A549 treated with GW870086 at 1 μM for 4 hours (cell line): Measurements from ENCODE around the gene C6orf15. TPM values are rescaled to one million over a fixed set of nuclear protein-coding genes. Genes with fewer than 3 reads are reported as not detected.

ENCODE experiments used
- total RNA-seq: library from RNA; stranded (reverse); fragments of 200-300 nt; extraction: Qiagen RNA extraction; gene quantifications from 5 replicates; pipeline ENCODE4 v1.2.3, GENCODE V29; 2022; ENCODE audit warnings: low read depth

Gene C6orf15
- not detected in 5 replicates for total RNA-seq

DNA sequence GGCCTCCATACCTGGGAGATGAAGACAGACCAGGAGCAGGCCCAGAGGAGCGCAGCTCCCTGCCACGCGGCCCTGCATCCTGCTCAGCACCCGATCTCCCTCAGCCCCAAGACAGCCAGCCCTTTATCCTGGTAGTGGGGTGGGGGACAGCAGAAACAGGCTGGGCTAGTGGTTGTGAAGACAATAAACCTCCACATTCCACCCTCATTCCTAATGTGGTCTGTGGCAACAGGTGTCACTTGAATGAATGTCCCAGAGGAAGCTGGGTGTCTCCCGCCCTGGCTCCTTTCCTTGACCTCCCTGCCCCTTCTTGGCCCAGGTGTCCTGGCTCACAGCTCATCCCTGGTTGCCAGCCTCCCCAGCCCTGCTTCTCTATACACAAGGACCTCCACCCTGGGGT, at the start of gene C6orf15:
Gene C6orf15 (minus strand): TSS at position 98 of the 400 bp plus-strand sequence. CDS start 20 bp downstream, at position 78.

GRCh38 chr6:31158140-31158862, 45.9 kb upstream of the C6orf15 start, which contains the start of gene TCF19:
TSS of gene TCF19 (plus strand) at chr6:31158589. CDS start at chr6:31159470, 881 bp downstream.

GRCh38 chr6:31157513-31158139, 45.3 kb upstream of the C6orf15 start, which contains the start of gene CCHCR1:
TSS of gene CCHCR1 (minus strand) at chr6:31157802. CDS start at chr6:31157600, 202 bp downstream.

GRCh38 chr6:31138982-31139381, 26.6 kb upstream of the C6orf15 start, which contains the start of gene PSORS1C2:
TSS of gene PSORS1C2 (minus strand) at chr6:31139066. CDS start at chr6:31139026, 40 bp downstream.

GRCh38 chr6:31120151-31120915, 8.0 kb upstream of the C6orf15 start, which contains the start of gene CDSN:
TSS of gene CDSN (minus strand) at chr6:31120446. CDS start at chr6:31120419, 27 bp downstream.

GRCh38 chr6:31114541-31114878, 2.1 kb upstream of the C6orf15 start, which contains the start of gene PSORS1C1:
TSS of gene PSORS1C1 (plus strand) at chr6:31114800. CDS start at chr6:31129633, 14,833 bp downstream.

Other genes starting within 250 kb of the C6orf15 start
- gene DDR1, start 228.1 kb downstream of the C6orf15 start, total RNA-seq, result 52.0 to 64.5 TPM (median 60.6 TPM) in 5 replicates
- gene GTF2H4, start 204.4 kb downstream of the C6orf15 start, total RNA-seq, result 18.6 to 23.4 TPM (median 19.9 TPM) in 5 replicates
- 11.0 to 15.5 TPM (median 13.3 TPM) in 5 replicates for gene VARS2, start 198.3 kb downstream of the C6orf15 start, total RNA-seq
- gene SFTA2, start 180.4 kb downstream of the C6orf15 start, total RNA-seq, result not detected in 5 replicates
- gene MUCL3, start 171.6 kb downstream of the C6orf15 start, total RNA-seq, result 0.03 to 0.09 TPM (median 0.06 TPM) in 4 of 5 replicates, not detected in the other
- gene MUC21, start 128.9 kb downstream of the C6orf15 start, total RNA-seq, result not detected in 5 replicates
- 0.02 TPM in 1 of 5 replicates, not detected in the others for gene MUC22, start 102.1 kb downstream of the C6orf15 start, total RNA-seq
- gene PSORS1C1, start 2.2 kb upstream of the C6orf15 start, total RNA-seq, result 4.4 to 7.5 TPM (median 6.1 TPM) in 5 replicates
- not detected in 5 replicates for gene CDSN, start 7.9 kb upstream of the C6orf15 start, total RNA-seq
- gene PSORS1C2, start 26.5 kb upstream of the C6orf15 start, total RNA-seq, result not detected in 5 replicates
- gene CCHCR1, start 45.2 kb upstream of the C6orf15 start, total RNA-seq, result 6.3 to 7.9 TPM (median 7.7 TPM) in 5 replicates
- gene TCF19, start 46.0 kb upstream of the C6orf15 start, total RNA-seq, result 11.9 to 14.7 TPM (median 12.7 TPM) in 5 replicates
- 7.4 to 10.9 TPM (median 9.5 TPM) in 5 replicates for gene POU5F1, start 58.1 kb upstream of the C6orf15 start, total RNA-seq
- 46.6 to 55.0 TPM (median 51.9 TPM) in 5 replicates for gene HLA-C, start 159.5 kb upstream of the C6orf15 start, total RNA-seq
- gene HLA-B, start 244.6 kb upstream of the C6orf15 start, total RNA-seq, result 19.9 to 38.0 TPM (median 25.5 TPM) in 5 replicates